HepG2 (cell line): ENCODE measurements around the gene HOXA4.

Experiments
- EP300 ChIP-seq, 3 experiments: sonication (generic) in 1 of 3; formaldehyde crosslinking in 1 of 3; IDR thresholded peaks; 2 replicates each; pipeline versions ENCODE4 v1.5.1 to v1.6.1; 2011 to 2020; ENCODE audit warnings: low read depth in 2 of 3, low read length in 2 of 3, borderline replicate concordance in 1 of 3, improper control_type of control experiment in 1 of 3, mild to moderate bottlenecking in 1 of 3, missing genetic modification reagents in 1 of 3, moderate library complexity in 1 of 3
- GABPA ChIP-seq, 2 experiments: IDR thresholded peaks; 2 replicates each; pipeline ENCODE4 v1.6.1; 2011 to 2016; ENCODE audit warnings: low read depth in 2 of 2, low read length in 1 of 2, missing biosample characterization in 1 of 2, missing genetic modification characterization in 1 of 2
- RAD21 ChIP-seq: fragments of 450-650 bp; formaldehyde crosslinking; IDR thresholded peaks from 2 replicates; pipeline ENCODE4 v1.5.0; 2020; ENCODE audit warnings: mild to moderate bottlenecking
- TF ChIP-seq, protein P1 (sequence below): sonication (generic); formaldehyde crosslinking; IDR thresholded peaks from 2 replicates; pipeline ENCODE4 v1.5.0; 2020; ENCODE audit warnings: mild to moderate bottlenecking, missing genetic modification reagents, moderate library complexity
- TF ChIP-seq, protein P2 (sequence below), 2 experiments: sonication (generic) in 1 of 2; formaldehyde crosslinking in 1 of 2; IDR thresholded peaks; 2 replicates each; pipeline versions ENCODE4 v1.6.1 to v1.9.0; 2014 to 2022; ENCODE audit warnings: antibody characterized with exemption in 1 of 2, borderline replicate concordance in 1 of 2, inconsistent platforms in 1 of 2, low read depth in 1 of 2, missing genetic modification reagents in 1 of 2

DNA sequence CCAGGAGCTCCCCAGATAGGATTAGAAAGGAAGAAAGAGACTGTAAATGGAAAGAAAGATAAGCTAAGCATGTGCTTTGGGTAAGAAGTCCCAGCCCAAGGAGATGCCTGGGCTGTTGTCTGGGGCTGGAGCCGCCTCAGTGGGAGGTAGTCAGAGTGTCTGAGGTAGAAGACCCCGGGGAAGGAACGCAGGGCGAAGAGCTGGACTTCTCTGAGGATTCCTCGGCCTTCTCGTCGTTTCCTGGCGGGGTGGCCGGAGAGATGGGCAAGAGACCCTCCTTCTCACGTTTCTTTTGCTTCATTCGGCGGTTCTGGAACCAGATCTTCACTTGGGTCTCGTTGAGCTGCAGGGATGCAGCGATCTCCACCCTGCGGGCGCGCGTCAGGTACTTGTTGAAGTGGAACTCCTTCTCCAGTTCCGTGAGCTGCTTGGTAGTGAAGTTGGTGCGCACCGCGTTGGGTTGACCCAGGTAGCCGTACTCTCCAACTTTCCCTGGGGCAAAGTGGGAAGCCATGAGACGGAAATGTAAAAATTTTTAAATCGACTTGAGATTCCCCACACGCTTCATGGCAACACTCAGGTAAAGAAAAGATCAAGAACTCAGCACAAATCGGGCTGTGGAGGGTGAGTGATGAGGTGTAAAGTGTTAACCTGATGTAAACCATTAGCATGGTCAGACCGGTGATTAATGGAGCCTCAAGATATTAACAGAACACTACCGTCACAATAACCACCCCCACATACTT is 36.1 kb downstream of the HOXA4 start:
- TF ChIP-seq GABPA (IDR thresholded peaks at IDR 0.05; ENCODE audit: low read depth, low read length) (no peak), GABPA (CRISPR knock-in tag; IDR thresholded peaks at IDR 0.05; ENCODE audit: low read depth) (no peak), RAD21 (CRISPR knock-in tag) (no peak), EP300 (IDR thresholded peaks at IDR 0.05; ENCODE audit: low read depth in 2 of 2, low read length in 2 of 2) (no peak), EP300 (CRISPR knock-in tag; IDR thresholded peaks at IDR 0.05; ENCODE audit: borderline replicate concordance) (no peak)
- TF ChIP-seq, protein P1, sequence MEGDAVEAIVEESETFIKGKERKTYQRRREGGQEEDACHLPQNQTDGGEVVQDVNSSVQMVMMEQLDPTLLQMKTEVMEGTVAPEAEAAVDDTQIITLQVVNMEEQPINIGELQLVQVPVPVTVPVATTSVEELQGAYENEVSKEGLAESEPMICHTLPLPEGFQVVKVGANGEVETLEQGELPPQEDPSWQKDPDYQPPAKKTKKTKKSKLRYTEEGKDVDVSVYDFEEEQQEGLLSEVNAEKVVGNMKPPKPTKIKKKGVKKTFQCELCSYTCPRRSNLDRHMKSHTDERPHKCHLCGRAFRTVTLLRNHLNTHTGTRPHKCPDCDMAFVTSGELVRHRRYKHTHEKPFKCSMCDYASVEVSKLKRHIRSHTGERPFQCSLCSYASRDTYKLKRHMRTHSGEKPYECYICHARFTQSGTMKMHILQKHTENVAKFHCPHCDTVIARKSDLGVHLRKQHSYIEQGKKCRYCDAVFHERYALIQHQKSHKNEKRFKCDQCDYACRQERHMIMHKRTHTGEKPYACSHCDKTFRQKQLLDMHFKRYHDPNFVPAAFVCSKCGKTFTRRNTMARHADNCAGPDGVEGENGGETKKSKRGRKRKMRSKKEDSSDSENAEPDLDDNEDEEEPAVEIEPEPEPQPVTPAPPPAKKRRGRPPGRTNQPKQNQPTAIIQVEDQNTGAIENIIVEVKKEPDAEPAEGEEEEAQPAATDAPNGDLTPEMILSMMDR (CRISPR knock-in tag), result no peak
- TF ChIP-seq, protein P2, sequence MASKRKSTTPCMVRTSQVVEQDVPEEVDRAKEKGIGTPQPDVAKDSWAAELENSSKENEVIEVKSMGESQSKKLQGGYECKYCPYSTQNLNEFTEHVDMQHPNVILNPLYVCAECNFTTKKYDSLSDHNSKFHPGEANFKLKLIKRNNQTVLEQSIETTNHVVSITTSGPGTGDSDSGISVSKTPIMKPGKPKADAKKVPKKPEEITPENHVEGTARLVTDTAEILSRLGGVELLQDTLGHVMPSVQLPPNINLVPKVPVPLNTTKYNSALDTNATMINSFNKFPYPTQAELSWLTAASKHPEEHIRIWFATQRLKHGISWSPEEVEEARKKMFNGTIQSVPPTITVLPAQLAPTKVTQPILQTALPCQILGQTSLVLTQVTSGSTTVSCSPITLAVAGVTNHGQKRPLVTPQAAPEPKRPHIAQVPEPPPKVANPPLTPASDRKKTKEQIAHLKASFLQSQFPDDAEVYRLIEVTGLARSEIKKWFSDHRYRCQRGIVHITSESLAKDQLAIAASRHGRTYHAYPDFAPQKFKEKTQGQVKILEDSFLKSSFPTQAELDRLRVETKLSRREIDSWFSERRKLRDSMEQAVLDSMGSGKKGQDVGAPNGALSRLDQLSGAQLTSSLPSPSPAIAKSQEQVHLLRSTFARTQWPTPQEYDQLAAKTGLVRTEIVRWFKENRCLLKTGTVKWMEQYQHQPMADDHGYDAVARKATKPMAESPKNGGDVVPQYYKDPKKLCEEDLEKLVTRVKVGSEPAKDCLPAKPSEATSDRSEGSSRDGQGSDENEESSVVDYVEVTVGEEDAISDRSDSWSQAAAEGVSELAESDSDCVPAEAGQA (IDR thresholded peaks at IDR 0.05; ENCODE audit: low read depth), result no peak
- TF ChIP-seq, protein P2 (CRISPR knock-in tag; IDR thresholded peaks at IDR 0.05; ENCODE audit: borderline replicate concordance), result no peak
